Osteoblast (primary cell): ENCODE results near the gene ADCY5. TPM values are rescaled to one million over a fixed set of nuclear protein-coding genes. Genes with fewer than 3 reads are reported as not detected.

ENCODE experiments used
- DNase-seq: peaks from one replicate; pipeline ENCODE4 v3.0.0; 2011; ENCODE audit warnings: low spot score, mixed read lengths; ENCODE audit not compliant: insufficient read length; ENCODE audit errors: missing footprints
- H2AFZ ChIP-seq: 2 replicates; pipeline ENCODE4 v1.6.0; 2011; ENCODE audit warnings: mild to moderate bottlenecking, low read length
- H3K27ac ChIP-seq: 2 replicates; pipeline ENCODE4 v1.5.1; 2011; ENCODE audit warnings: mild to moderate bottlenecking, low read depth, low read length, moderate library complexity
- H3K27me3 ChIP-seq: 2 replicates; pipeline ENCODE4 v1.6.0; 2012; ENCODE audit warnings: mild to moderate bottlenecking, control low read depth, inconsistent platforms, low read length, moderate library complexity; ENCODE audit not compliant: insufficient read depth
- H3K36me3 ChIP-seq: 2 replicates; pipeline ENCODE4 v1.5.1; 2011; ENCODE audit warnings: mild to moderate bottlenecking, low read length, control low read depth, moderate library complexity; ENCODE audit not compliant: insufficient read depth
- H3K4me1 ChIP-seq: 2 replicates; pipeline ENCODE4 v1.5.1; 2011; ENCODE audit warnings: mild to moderate bottlenecking, low read length, control low read depth, moderate library complexity; ENCODE audit not compliant: insufficient read depth
- H3K4me2 ChIP-seq: 2 replicates; pipeline ENCODE4 v1.6.0; 2011; ENCODE audit warnings: mild to moderate bottlenecking, low read length; ENCODE audit not compliant: insufficient read depth
- H3K4me3 ChIP-seq: fragments of 200-600 bp; sonication (generic); 3 replicates; pipeline ENCODE4 v1.5.1; 2012; ENCODE audit warnings: mild to moderate bottlenecking, low read length, inconsistent platforms; ENCODE audit not compliant: insufficient read depth
- H3K79me2 ChIP-seq: 2 replicates; pipeline ENCODE4 v1.6.0; 2012; ENCODE audit warnings: mild to moderate bottlenecking, low read length, control low read depth, inconsistent platforms; ENCODE audit not compliant: insufficient read depth
- H3K9me3 ChIP-seq: 2 replicates; pipeline ENCODE4 v1.5.1; 2011; ENCODE audit warnings: low read depth, low read length, control low read depth
- H4K20me1 ChIP-seq: 2 replicates; pipeline ENCODE4 v1.6.0; 2012; ENCODE audit warnings: mild to moderate bottlenecking, low read length, control low read depth; ENCODE audit not compliant: insufficient read depth
- CTCF ChIP-seq: IDR thresholded peaks from 2 replicates; pipeline ENCODE4 v1.5.1; 2011; ENCODE audit warnings: mild to moderate bottlenecking, low read depth, low read length, moderate library complexity; ENCODE audit errors: extremely low read depth
- total RNA-seq: library from RNA; depleted of rRNA; stranded (reverse); fragments of >200 nt; gene quantifications from 2 replicates; pipeline ENCODE4 v1.2.3, GENCODE V29; 2012

Gene ADCY5
- total RNA-seq, 1 donor: 0.72 TPM

DNA sequence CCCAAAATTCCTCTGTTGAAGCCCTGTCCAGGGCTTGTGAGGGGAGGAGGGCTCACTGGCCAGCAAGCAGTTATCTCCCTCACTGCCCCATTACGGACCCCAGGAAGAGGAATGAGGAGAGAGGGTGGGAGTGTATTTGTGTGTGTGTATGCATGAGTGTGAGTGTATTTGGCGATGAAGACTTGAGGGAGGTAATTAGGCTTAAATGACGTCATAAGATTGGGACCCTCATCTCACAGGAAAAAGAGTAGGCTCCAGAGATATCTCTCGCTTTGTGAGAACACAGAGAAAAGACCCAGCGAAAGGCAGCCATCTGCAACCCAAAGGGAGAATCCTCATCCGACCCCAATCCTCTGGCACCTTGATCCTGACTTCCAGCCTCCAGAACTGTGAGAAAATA, 32.2 kb downstream of the ADCY5 start:
- Histone ChIP-seq H3K79me2 (no peaks in the 10 kb centered on the region), H2AFZ (no peak overlapping the region), H3K27ac (no peak overlapping the region), H3K4me3 (no peak overlapping the region), H3K9me3 (no peaks in the 10 kb centered on the region), H3K36me3 (no peaks in the 10 kb centered on the region), H3K27me3 (peaks cover 58% of the 10 kb centered on the region), H3K4me2 (no peak overlapping the region), H3K4me1 (no peaks in the 10 kb centered on the region), H4K20me1 (no peaks in the 10 kb centered on the region)
- no peak for DNase-seq
- no peak for TF ChIP-seq CTCF

DNA sequence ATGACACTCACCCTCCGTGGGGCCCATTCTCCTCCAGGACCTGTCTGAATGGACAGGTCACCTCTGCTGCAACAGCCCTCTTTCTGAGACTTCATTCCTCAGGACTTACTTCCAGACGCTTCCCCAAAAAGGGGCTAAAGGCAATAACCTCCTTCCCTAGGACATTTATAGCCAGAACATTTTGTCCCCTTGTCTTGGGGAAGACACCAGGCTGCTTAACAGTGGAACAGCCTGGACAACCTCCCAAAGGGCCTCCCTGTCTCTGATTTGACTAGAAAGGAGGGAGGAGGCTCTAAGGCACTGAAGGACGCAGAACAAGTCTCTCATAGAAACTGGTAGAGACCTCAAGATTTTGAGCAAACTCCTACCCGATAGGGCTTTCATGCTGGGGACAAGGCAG, 32.7 kb downstream of the ADCY5 start:
- no peak for TF ChIP-seq CTCF
- DNase-seq: no peak
- H3K27me3 ChIP-seq: peaks cover 54% of the 10 kb centered on the region

DNA sequence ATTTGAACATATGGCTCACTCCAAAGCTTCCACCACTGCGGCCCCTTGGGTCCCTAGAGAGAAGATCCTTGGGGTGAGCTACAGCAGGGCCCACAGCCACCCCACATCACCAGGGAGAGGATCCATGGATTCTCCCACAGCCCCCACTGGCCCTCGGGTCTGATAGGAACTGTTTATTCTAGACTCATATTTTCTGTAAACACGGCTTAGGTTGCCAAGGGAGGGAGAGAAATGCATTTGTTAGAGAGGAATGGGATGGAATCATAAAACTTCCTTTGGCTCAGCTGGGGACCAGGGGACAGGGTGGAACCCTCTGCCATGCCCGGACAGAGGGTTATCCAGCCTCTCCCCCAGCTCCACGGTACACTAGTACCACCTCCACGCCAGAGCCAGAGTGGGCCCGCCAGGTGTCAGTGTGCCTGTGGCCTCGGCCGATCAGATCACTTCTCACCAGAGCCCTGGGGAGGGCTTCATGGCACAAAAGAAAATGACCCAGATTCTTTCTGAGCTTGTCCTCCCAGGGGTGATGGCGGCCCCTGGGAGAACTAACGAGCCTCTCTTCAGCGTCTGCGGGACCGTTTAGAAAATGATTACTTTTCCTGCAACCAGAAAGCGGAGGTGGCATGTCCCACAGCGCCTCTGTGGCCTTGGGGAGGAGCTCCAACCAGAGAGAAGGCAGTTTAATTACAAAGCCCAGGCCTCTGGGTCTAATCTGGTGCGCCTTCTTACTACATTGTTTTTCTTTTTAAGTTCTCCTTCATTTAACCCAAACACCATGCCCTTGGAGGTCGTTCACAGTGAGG, 33.7 kb downstream of the ADCY5 start:
- no peak overlapping the region for H3K4me2 ChIP-seq
- H3K4me3 ChIP-seq: no peak overlapping the region
- no peaks in the 10 kb centered on the region for H3K9me3 ChIP-seq
- H3K27ac ChIP-seq: no peak overlapping the region
- no peaks in the 10 kb centered on the region for H3K4me1 ChIP-seq
- no peaks in the 10 kb centered on the region for H3K36me3 ChIP-seq
- no peaks in the 10 kb centered on the region for H3K79me2 ChIP-seq
- no peaks in the 10 kb centered on the region for H4K20me1 ChIP-seq
- DNase-seq: no peak
- peaks cover 46% of the 10 kb centered on the region for H3K27me3 ChIP-seq
- no peak overlapping the region for H2AFZ ChIP-seq
- no peak for TF ChIP-seq CTCF

More for the DNA sequence above, 32.7 kb downstream of the ADCY5 start:
- Histone ChIP-seq H3K9me3 (no peaks in the 10 kb centered on the region), H3K4me3 (no peak overlapping the region), H4K20me1 (no peaks in the 10 kb centered on the region), H3K27ac (no peak overlapping the region), H3K4me1 (no peaks in the 10 kb centered on the region), H3K36me3 (no peaks in the 10 kb centered on the region), H3K4me2 (no peak overlapping the region), H3K79me2 (no peaks in the 10 kb centered on the region), H2AFZ (no peak overlapping the region)

- Histone ChIP-seq H3K36me3 (no peaks in the 10 kb centered on the region), H3K27me3 (peaks cover 51% of the 10 kb centered on the region), H3K79me2 (no peaks in the 10 kb centered on the region), H3K4me2 (no peak overlapping the region), H3K27ac (no peak overlapping the region), H4K20me1 (no peaks in the 10 kb centered on the region), H2AFZ (no peak overlapping the region), H3K4me1 (no peaks in the 10 kb centered on the region), H3K9me3 (no peaks in the 10 kb centered on the region), H3K4me3 (no peak overlapping the region)
- TF ChIP-seq CTCF: no peak
- no peak for DNase-seq
These were observed 35.9 kb downstream of the ADCY5 start for GRCh38 chr3:123412811-123413604.
